Ecto neural progenitor cell (in vitro differentiated cells): ENCODE measurements around the gene EPB41L4A.
"Not testable (repeated sequence)": the region's sequence is repeated elsewhere in the genome, so short reads cannot be mapped to it uniquely, and the experiment has no call there.

Experiments
- DNase-seq: peaks from one replicate; pipeline ENCODE4 v3.0.0-alpha.2; 2018; ENCODE audit warnings: low spot score

Gene EPB41L4A

GRCh38 chr5:112253478-112254250, 165.4 kb downstream of the EPB41L4A start:
- DNase-seq, result no peak

GRCh38 chr5:112250551-112250950, 168.5 kb downstream of the EPB41L4A start:
- DNase-seq, result no peak

GRCh38 chr5:112248623-112249022, 170.5 kb downstream of the EPB41L4A start:
- no peak for DNase-seq

GRCh38 chr5:112247960-112248359, 171.1 kb downstream of the EPB41L4A start:
- no peak for DNase-seq

- DNase-seq, result peak; percentile 52
Observed at GRCh38 chr5:112245656-112246055, 173.4 kb downstream of the EPB41L4A start.

GRCh38 chr5:112239996-112240395, 179.1 kb downstream of the EPB41L4A start:
- DNase-seq, result no peak

- no peak for DNase-seq
Observed at GRCh38 chr5:112238473-112238872, 180.6 kb downstream of the EPB41L4A start.

- DNase-seq, result no peak
Observed at GRCh38 chr5:112237456-112237855, 181.6 kb downstream of the EPB41L4A start.

GRCh38 chr5:112234000-112234399, 185.1 kb downstream of the EPB41L4A start:
- DNase-seq, result no peak

- DNase-seq, result no peak
Observed at GRCh38 chr5:112232667-112233066, 186.4 kb downstream of the EPB41L4A start.

GRCh38 chr5:112230606-112231005, 188.5 kb downstream of the EPB41L4A start:
- DNase-seq, result no peak

- no peak for DNase-seq
Observed at GRCh38 chr5:112228667-112229066, 190.4 kb downstream of the EPB41L4A start.

GRCh38 chr5:112227911-112228631, 191.0 kb downstream of the EPB41L4A start:
- DNase-seq, result no peak

GRCh38 chr5:112226215-112226614, 192.9 kb downstream of the EPB41L4A start:
- DNase-seq, result no peak

GRCh38 chr5:112222997-112223396, 196.1 kb downstream of the EPB41L4A start:
- not testable (repeated sequence) for DNase-seq

GRCh38 chr5:112221128-112221527, 197.9 kb downstream of the EPB41L4A start:
- no peak for DNase-seq

- DNase-seq, result no peak
Observed at GRCh38 chr5:112219000-112219399, 200.1 kb downstream of the EPB41L4A start.

GRCh38 chr5:112217843-112218579, 201.1 kb downstream of the EPB41L4A start:
- no peak for DNase-seq

GRCh38 chr5:112216140-112216539, 202.9 kb downstream of the EPB41L4A start:
- DNase-seq, result no peak

- peak; percentile 52 for DNase-seq
Observed at GRCh38 chr5:112210430-112211005, 208.6 kb downstream of the EPB41L4A start.

- no peak for DNase-seq
Observed at GRCh38 chr5:112208699-112209615, 210.1 kb downstream of the EPB41L4A start.
